DLD1 (cell line): ENCODE measurements around the gene PRSS37.

Source experiments
- in situ Hi-C: cut with HindIII; loops from 2 replicates; pipeline ENCODE4 v1.10.0; 2017; ENCODE audit warnings: low sequenced_read_pairs

The PRSS37 gene

GRCh38 chr7:141788296-141788695, 53.0 kb downstream of the PRSS37 start:
- in situ Hi-C loops: no loop called here
